ENCODE results near the gene TMEM63C.

GRCh38 chr14:77230914-77231313 is 49.3 kb downstream of the TMEM63C start:
- TF ChIP-seq CTCF (IDR thresholded peaks at IDR 0.05), result no peak
- no peak for TF ChIP-seq POLR2A (IDR thresholded peaks at IDR 0.05)
